HepG2 (cell line): ENCODE results near the gene KATNA1. TPM values are rescaled to one million over a fixed set of nuclear protein-coding genes. Genes with fewer than 3 reads are reported as not detected.

ENCODE experiments used
- CAMTA2 ChIP-seq: sonication (generic); formaldehyde crosslinking; IDR thresholded peaks from 2 replicates; pipeline ENCODE4 v1.4.0; 2020; ENCODE audit warnings: mild to moderate bottlenecking, missing genetic modification reagents, borderline replicate concordance
- FOSL1 ChIP-seq: sonication (generic); formaldehyde crosslinking; IDR thresholded peaks from 2 replicates; pipeline ENCODE4 v1.9.0; 2021; ENCODE audit warnings: missing genetic modification reagents, borderline replicate concordance
- GTF3A ChIP-seq: sonication (generic); formaldehyde crosslinking; conservative IDR thresholded peaks from 2 replicates; pipeline ENCODE4 v1.4.0; 2020; ENCODE audit warnings: mild to moderate bottlenecking, missing genetic modification reagents
- KLF9 ChIP-seq: IDR thresholded peaks from 2 replicates; pipeline ENCODE4 v1.6.1; 2016; ENCODE audit warnings: low read depth
- NR3C1 ChIP-seq: sonication (generic); formaldehyde crosslinking; IDR thresholded peaks from 2 replicates; pipeline ENCODE4 v1.4.0; 2020; ENCODE audit warnings: missing genetic modification reagents
- PAF1 ChIP-seq: IDR thresholded peaks from 2 replicates; pipeline ENCODE4 v1.6.1; 2016; ENCODE audit warnings: missing genetic modification reagents, missing compliant biosample characterization
- RAD51 ChIP-seq: fragments of 450-650 bp; IDR thresholded peaks from 2 replicates; pipeline ENCODE4 v1.6.1; 2016; ENCODE audit warnings: borderline replicate concordance
- RFX3 ChIP-seq: IDR thresholded peaks from 2 replicates; pipeline ENCODE4 v1.6.1; 2016; ENCODE audit warnings: missing biosample characterization, missing genetic modification reagents
- RFXANK ChIP-seq: IDR thresholded peaks from 2 replicates; pipeline ENCODE4 v1.6.1; 2016
- RXRA ChIP-seq: sonication (generic); formaldehyde crosslinking; IDR thresholded peaks from 2 replicates; pipeline ENCODE4 v1.5.1; 2020; ENCODE audit warnings: missing genetic modification reagents
- SIX4 ChIP-seq: sonication (generic); formaldehyde crosslinking; IDR thresholded peaks from 2 replicates; pipeline ENCODE4 v1.4.0; 2020; ENCODE audit warnings: missing genetic modification reagents
- SRSF1 ChIP-seq: fragments of 200-400 bp; formaldehyde crosslinking; optimal IDR thresholded peaks from 2 replicates; pipeline ENCODE3; 2017; ENCODE audit warnings: mild to moderate bottlenecking, low read depth, low read length, moderate library complexity
- SRY ChIP-seq: sonication (generic); formaldehyde crosslinking; IDR thresholded peaks from 2 replicates; pipeline ENCODE4 v1.8.0; 2022; ENCODE audit warnings: mild to moderate bottlenecking, missing genetic modification reagents
- SYNCRIP ChIP-seq: fragments of 200-400 bp; formaldehyde crosslinking; IDR thresholded peaks from 2 replicates; pipeline ENCODE4 v1.6.1; 2018; ENCODE audit warnings: mild to moderate bottlenecking, low read depth, low read length; ENCODE audit not compliant: insufficient read depth
- TCF7L2 ChIP-seq: IDR thresholded peaks from 2 replicates; pipeline ENCODE4 v1.6.1; 2011; ENCODE audit warnings: mild to moderate bottlenecking, low read depth, low read length, moderate library complexity
- ZFP1 ChIP-seq: IDR thresholded peaks from 2 replicates; pipeline ENCODE4 v1.6.1; 2016
- ZKSCAN1 ChIP-seq: fragments of 150-350 bp; IDR thresholded peaks from 2 replicates; pipeline ENCODE4 v1.6.1; 2014; ENCODE audit warnings: low read length
- ZNF263 ChIP-seq: sonication (generic); formaldehyde crosslinking; IDR thresholded peaks from 2 replicates; pipeline ENCODE4 v1.4.0; 2020; ENCODE audit warnings: missing genetic modification reagents
- ZNF329 ChIP-seq: sonication (generic); formaldehyde crosslinking; IDR thresholded peaks from 2 replicates; pipeline ENCODE4 v1.9.0; 2021; ENCODE audit warnings: low read depth, mild to moderate bottlenecking, missing genetic modification reagents
- ZNF530 ChIP-seq: sonication (generic); formaldehyde crosslinking; IDR thresholded peaks from 2 replicates; pipeline ENCODE4 v1.5.0; 2020; ENCODE audit warnings: low read depth, mild to moderate bottlenecking, missing genetic modification reagents
- ZNF550 ChIP-seq: sonication (generic); formaldehyde crosslinking; IDR thresholded peaks from 2 replicates; pipeline ENCODE4 v1.4.0; 2020; ENCODE audit warnings: mild to moderate bottlenecking, missing genetic modification reagents, borderline replicate concordance
- ZNF577 ChIP-seq: sonication (generic); formaldehyde crosslinking; IDR thresholded peaks from 2 replicates; pipeline ENCODE4 v1.4.0; 2020; ENCODE audit warnings: mild to moderate bottlenecking, low read depth, missing genetic modification reagents, borderline replicate concordance
- ZSCAN22 ChIP-seq: sonication (generic); formaldehyde crosslinking; IDR thresholded peaks from 2 replicates; pipeline ENCODE4 v1.4.0; 2020; ENCODE audit warnings: mild to moderate bottlenecking, missing genetic modification reagents
- polyA plus RNA-seq, 8 experiments: library from polyadenylated mRNA; depleted of rRNA in 3 of 8; stranded (reverse) in 7 of 8; unstranded in 1 of 8; fragments of >200 nt; fragmentation: Illumina TruSeq in 4 of 8; extraction: Trizol in 4 of 8; gene quantifications; 2 replicates each; pipeline versions ENCODE4 v1.2.1 to v1.2.3, GENCODE V29; 2011 to 2016; ENCODE audit warnings: low read depth in 4 of 8, missing spikeins in 1 of 8, mixed read lengths in 1 of 8; ENCODE audit not compliant: insufficient read depth in 1 of 8
- total RNA-seq, 5 experiments: library from RNA; depleted of rRNA; stranded (reverse); fragments of >200 nt; fragmentation: Illumina TruSeq; extraction: Trizol; gene quantifications; 2 replicates each; pipeline ENCODE4 v1.2.3, GENCODE V29; 2016; ENCODE audit warnings: low read depth in 1 of 5
- TF ChIP-seq, protein P1 (sequence below): sonication (generic); formaldehyde crosslinking; IDR thresholded peaks from 2 replicates; pipeline ENCODE4 v1.4.0; 2020; ENCODE audit warnings: mild to moderate bottlenecking, missing genetic modification reagents, borderline replicate concordance
- TF ChIP-seq, protein P2 (sequence below): sonication (generic); formaldehyde crosslinking; IDR thresholded peaks from 2 replicates; pipeline ENCODE4 v1.4.0; 2020; ENCODE audit warnings: mild to moderate bottlenecking, missing genetic modification reagents
- TF ChIP-seq, protein P3 (sequence below): sonication (generic); formaldehyde crosslinking; IDR thresholded peaks from 2 replicates; pipeline ENCODE4 v1.4.0; 2020; ENCODE audit warnings: missing genetic modification reagents
- TF ChIP-seq, protein P4 (sequence below): sonication (generic); formaldehyde crosslinking; IDR thresholded peaks from 2 replicates; pipeline ENCODE4 v1.5.0; 2020; ENCODE audit warnings: missing genetic modification reagents, mild to moderate bottlenecking, borderline replicate concordance

Gene KATNA1
- total and polyA plus RNA-seq, 2 of the 13 experiments (the other 11 are each of a cell fraction or from before 2014, with no cell fraction given) = 14.8 to 25.3 TPM

DNA sequence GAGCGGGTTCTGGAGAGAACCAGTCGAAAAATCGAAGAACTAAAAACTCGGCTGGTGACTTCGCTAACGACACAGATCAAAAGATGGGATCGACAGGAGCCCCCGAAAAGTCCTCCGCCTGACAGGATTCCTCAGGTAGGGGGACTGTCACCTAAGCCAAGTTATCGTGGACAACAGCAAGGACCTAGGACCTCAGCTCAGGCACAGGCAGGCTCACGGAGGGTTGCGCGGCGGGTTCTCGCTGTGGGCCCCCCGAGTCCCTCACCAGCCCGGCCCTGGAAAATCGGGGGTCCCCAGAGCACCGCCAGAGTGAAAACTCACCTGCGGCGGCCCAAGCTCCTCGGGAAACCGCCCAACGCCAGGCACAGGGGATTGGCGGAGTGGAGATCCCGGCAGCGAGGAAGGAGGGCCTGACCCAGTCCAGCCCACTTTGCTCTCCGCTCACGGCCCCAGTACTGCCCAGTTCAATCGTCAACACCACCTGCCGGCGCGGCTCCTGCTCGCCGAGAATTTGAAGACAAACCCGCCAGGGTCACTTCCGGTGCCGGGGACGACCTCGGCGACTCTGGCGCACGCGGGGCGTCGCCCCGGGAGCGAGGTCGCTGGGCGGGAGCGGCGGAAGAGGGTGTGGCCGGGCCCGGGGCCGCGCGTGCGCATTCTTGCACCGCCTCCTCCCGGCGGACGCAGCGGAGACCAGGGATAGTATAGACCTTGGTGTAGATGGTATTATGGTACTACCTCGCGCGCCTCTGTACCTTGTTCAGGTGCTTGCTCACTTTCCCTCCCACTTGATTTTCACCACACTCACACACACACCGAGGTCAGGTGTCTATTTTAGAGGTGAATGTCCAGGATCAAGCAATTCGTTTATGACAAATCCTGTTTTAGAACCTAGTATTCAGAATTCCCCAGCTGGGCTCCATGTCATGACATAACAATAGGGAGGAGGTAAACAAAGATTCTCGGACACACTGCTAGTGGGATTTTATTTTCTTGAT is at the start of gene KATNA1 (continued):
- TF ChIP-seq ZNF530 (CRISPR knock-in tag) (0 out of 2 replicates have a peak, but pooled peaks have one; percentile 75), SRY (CRISPR knock-in tag) (peak; percentile 99), SIX4 (CRISPR knock-in tag) (peak; percentile 68; the same call in 1 of the 2 replicates), RAD51 (no peak), RXRA (CRISPR knock-in tag) (peak; percentile 95), NR3C1 (no peak), RFXANK (CRISPR knock-in tag) (peak; percentile 88), FOSL1 (CRISPR knock-in tag) (peak; percentile 48; the same call in 1 of the 2 replicates), ZNF577 (CRISPR knock-in tag) (peak; percentile 89; the same call in 1 of the 2 replicates), PAF1 (CRISPR knock-in tag) (no peak), RFX3 (CRISPR knock-in tag) (no peak), ZSCAN22 (CRISPR knock-in tag) (peak; percentile 85), ZKSCAN1 (no peak), GTF3A (CRISPR knock-in tag) (peak; percentile 82; the same call in 1 of the 2 replicates), ZNF550 (CRISPR knock-in tag) (peak; percentile 96), CAMTA2 (peak; percentile 89), ZFP1 (CRISPR knock-in tag) (peak; percentile 89), ZNF263 (CRISPR knock-in tag) (peak; percentile 83), TCF7L2 (no peak), SYNCRIP (no peak), SRSF1 (peak; percentile 45), KLF9 (peak; percentile 97), ZNF329 (CRISPR knock-in tag) (peak; percentile 85; the same call in 1 of the 2 replicates)
- TF ChIP-seq, protein P1, sequence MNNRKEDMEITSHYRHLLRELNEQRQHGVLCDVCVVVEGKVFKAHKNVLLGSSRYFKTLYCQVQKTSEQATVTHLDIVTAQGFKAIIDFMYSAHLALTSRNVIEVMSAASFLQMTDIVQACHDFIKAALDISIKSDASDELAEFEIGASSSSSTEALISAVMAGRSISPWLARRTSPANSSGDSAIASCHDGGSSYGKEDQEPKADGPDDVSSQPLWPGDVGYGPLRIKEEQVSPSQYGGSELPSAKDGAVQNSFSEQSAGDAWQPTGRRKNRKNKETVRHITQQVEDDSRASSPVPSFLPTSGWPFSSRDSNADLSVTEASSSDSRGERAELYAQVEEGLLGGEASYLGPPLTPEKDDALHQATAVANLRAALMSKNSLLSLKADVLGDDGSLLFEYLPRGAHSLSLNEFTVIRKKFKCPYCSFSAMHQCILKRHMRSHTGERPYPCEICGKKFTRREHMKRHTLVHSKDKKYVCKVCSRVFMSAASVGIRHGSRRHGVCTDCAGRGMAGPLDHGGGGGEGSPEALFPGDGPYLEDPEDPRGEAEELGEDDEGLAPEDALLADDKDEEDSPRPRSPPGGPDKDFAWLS (CRISPR knock-in tag) = 0 out of 2 replicates have a peak, but pooled peaks have one; percentile 93
- TF ChIP-seq, protein P2, sequence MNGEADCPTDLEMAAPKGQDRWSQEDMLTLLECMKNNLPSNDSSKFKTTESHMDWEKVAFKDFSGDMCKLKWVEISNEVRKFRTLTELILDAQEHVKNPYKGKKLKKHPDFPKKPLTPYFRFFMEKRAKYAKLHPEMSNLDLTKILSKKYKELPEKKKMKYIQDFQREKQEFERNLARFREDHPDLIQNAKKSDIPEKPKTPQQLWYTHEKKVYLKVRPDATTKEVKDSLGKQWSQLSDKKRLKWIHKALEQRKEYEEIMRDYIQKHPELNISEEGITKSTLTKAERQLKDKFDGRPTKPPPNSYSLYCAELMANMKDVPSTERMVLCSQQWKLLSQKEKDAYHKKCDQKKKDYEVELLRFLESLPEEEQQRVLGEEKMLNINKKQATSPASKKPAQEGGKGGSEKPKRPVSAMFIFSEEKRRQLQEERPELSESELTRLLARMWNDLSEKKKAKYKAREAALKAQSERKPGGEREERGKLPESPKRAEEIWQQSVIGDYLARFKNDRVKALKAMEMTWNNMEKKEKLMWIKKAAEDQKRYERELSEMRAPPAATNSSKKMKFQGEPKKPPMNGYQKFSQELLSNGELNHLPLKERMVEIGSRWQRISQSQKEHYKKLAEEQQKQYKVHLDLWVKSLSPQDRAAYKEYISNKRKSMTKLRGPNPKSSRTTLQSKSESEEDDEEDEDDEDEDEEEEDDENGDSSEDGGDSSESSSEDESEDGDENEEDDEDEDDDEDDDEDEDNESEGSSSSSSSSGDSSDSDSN = peak; percentile 95
- TF ChIP-seq, protein P3, sequence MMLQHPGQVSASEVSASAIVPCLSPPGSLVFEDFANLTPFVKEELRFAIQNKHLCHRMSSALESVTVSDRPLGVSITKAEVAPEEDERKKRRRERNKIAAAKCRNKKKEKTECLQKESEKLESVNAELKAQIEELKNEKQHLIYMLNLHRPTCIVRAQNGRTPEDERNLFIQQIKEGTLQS (CRISPR knock-in tag) = peak; percentile 66; the same call in 1 of the 2 replicates
- TF ChIP-seq, protein P4, sequence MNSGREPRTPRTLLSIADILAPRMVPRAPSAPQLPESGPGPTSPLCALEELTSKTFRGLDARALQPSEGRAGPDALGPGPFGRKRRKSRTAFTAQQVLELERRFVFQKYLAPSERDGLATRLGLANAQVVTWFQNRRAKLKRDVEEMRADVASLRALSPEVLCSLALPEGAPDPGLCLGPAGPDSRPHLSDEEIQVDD (CRISPR knock-in tag) = peak; percentile 98; the same call in 1 of the 2 replicates
